ENCODE results near the gene HLA-DQB1.
"Not testable (repeated sequence)": the region's sequence is repeated elsewhere in the genome, so short reads cannot be mapped to it uniquely, and the experiment has no call there.

The HLA-DQB1 gene

GRCh38 chr6:32685603-32686002 is 19.1 kb upstream of the HLA-DQB1 start:
- H3K36me3 ChIP-seq, result no peaks in the 10 kb centered on the region
- H4K20me1 ChIP-seq, result no peaks in the 10 kb centered on the region
- H3K4me1 ChIP-seq, result peaks cover 19% of the 10 kb centered on the region
- H3K27ac ChIP-seq, result no peak overlapping the region; the same call in 1 of the 2 replicates
- no peak overlapping the region for H3K4me3 ChIP-seq
- H3K27me3 ChIP-seq, result no peaks in the 10 kb centered on the region
- H3K9me3 ChIP-seq, result no peaks in the 10 kb centered on the region
- no peak overlapping the region for H3K4me2 ChIP-seq
- H3K9ac ChIP-seq, result no peak overlapping the region
- TF ChIP-seq Cebpa-rat (IDR thresholded peaks at IDR 0.05), result no peak

GRCh38 chr6:32684246-32684645 is 17.8 kb upstream of the HLA-DQB1 start:
- peaks cover 19% of the 10 kb centered on the region for H3K4me1 ChIP-seq
- H3K27me3 ChIP-seq, result no peaks in the 10 kb centered on the region
- H3K9ac ChIP-seq, result no peak overlapping the region
- no peak overlapping the region for H3K27ac ChIP-seq
- no peaks in the 10 kb centered on the region for H3K36me3 ChIP-seq
- H4K20me1 ChIP-seq, result no peaks in the 10 kb centered on the region
- H3K9me3 ChIP-seq, result no peaks in the 10 kb centered on the region
- no peak overlapping the region for H3K4me3 ChIP-seq
- H3K4me2 ChIP-seq, result no peak overlapping the region
- no peak for TF ChIP-seq Cebpa-rat (IDR thresholded peaks at IDR 0.05)

- Histone ChIP-seq H3K4me3 (no peak overlapping the region), H3K27ac (no peak overlapping the region), H3K4me2 (no peak overlapping the region)
These were observed 13.6 kb upstream of the HLA-DQB1 start for GRCh38 chr6:32680055-32680454.

GRCh38 chr6:32679492-32679891 is 13.0 kb upstream of the HLA-DQB1 start:
- Histone ChIP-seq H3K9ac (no peak overlapping the region), H3K27ac (no peak overlapping the region), H3K27me3 (no peaks in the 10 kb centered on the region)

More at GRCh38 chr6:32680055-32680454, 13.6 kb upstream of the HLA-DQB1 start:
- peaks cover 1% of the 10 kb centered on the region for H3K4me1 ChIP-seq
- H3K9me3 ChIP-seq, result no peaks in the 10 kb centered on the region
- TF ChIP-seq Cebpa-rat (IDR thresholded peaks at IDR 0.05), result no peak
- H3K9ac ChIP-seq, result no peak overlapping the region
- H4K20me1 ChIP-seq, result no peaks in the 10 kb centered on the region
- no peaks in the 10 kb centered on the region for H3K27me3 ChIP-seq
- no peaks in the 10 kb centered on the region for H3K36me3 ChIP-seq

GRCh38 chr6:32674123-32674522 is 7.7 kb upstream of the HLA-DQB1 start:
- H3K9ac ChIP-seq, H3K9me3 ChIP-seq, H3K4me1 ChIP-seq, H3K4me2 ChIP-seq, H3K27ac ChIP-seq, H3K36me3 ChIP-seq, H3K27me3 ChIP-seq, H4K20me1 ChIP-seq, H3K4me3 ChIP-seq: not testable (repeated sequence)

More at GRCh38 chr6:32679492-32679891, 13.0 kb upstream of the HLA-DQB1 start:
- no peaks in the 10 kb centered on the region for H3K9me3 ChIP-seq
- H3K4me1 ChIP-seq, result no peaks in the 10 kb centered on the region
- TF ChIP-seq Cebpa-rat (IDR thresholded peaks at IDR 0.05), result no peak
- H3K4me2 ChIP-seq, result no peak overlapping the region
- H4K20me1 ChIP-seq, result no peaks in the 10 kb centered on the region
- H3K36me3 ChIP-seq, result no peaks in the 10 kb centered on the region
- no peak overlapping the region for H3K4me3 ChIP-seq

- H3K4me3 ChIP-seq, H3K4me2 ChIP-seq, H4K20me1 ChIP-seq, H3K27me3 ChIP-seq, H3K9ac ChIP-seq, H3K27ac ChIP-seq, H3K9me3 ChIP-seq, H3K36me3 ChIP-seq, H3K4me1 ChIP-seq: not testable (repeated sequence)
These were observed 5.5 kb upstream of the HLA-DQB1 start for GRCh38 chr6:32671908-32672307.

GRCh38 chr6:32669893-32670292 is 3.4 kb upstream of the HLA-DQB1 start:
- TF ChIP-seq Cebpa-rat (IDR thresholded peaks at IDR 0.05), result no peak
- H4K20me1 ChIP-seq, result no peaks in the 10 kb centered on the region
- no peak overlapping the region for H3K9ac ChIP-seq
- peaks cover 2% of the 10 kb centered on the region; the same call in 1 of the 2 replicates for H3K27me3 ChIP-seq
- H3K27ac ChIP-seq, result no peak overlapping the region
- H3K9me3 ChIP-seq, result no peaks in the 10 kb centered on the region
- no peak overlapping the region for H3K4me2 ChIP-seq
- H3K36me3 ChIP-seq, result no peaks in the 10 kb centered on the region
- no peaks in the 10 kb centered on the region for H3K4me1 ChIP-seq
- H3K4me3 ChIP-seq, result no peak overlapping the region

- Histone ChIP-seq H3K9me3 (no peaks in the 10 kb centered on the region), H3K4me3 (no peak overlapping the region), H3K27me3 (peaks cover 4% of the 10 kb centered on the region), H3K27ac (no peak overlapping the region), H3K36me3 (no peaks in the 10 kb centered on the region), H3K9ac (no peak overlapping the region), H4K20me1 (no peaks in the 10 kb centered on the region), H3K4me1 (no peaks in the 10 kb centered on the region), H3K4me2 (no peak overlapping the region)
- no peak for TF ChIP-seq Cebpa-rat (IDR thresholded peaks at IDR 0.05)
These were observed 2.8 kb upstream of the HLA-DQB1 start for GRCh38 chr6:32669240-32669639.

GRCh38 chr6:32668226-32668747 is 1.8 kb upstream of the HLA-DQB1 start:
- H3K4me2 ChIP-seq, result no peak overlapping the region
- peaks cover 4% of the 10 kb centered on the region for H3K27me3 ChIP-seq
- no peak overlapping the region for H3K27ac ChIP-seq
- no peak overlapping the region for H3K9ac ChIP-seq
- no peaks in the 10 kb centered on the region for H3K36me3 ChIP-seq
- H3K9me3 ChIP-seq, result no peaks in the 10 kb centered on the region
- H4K20me1 ChIP-seq, result no peaks in the 10 kb centered on the region
- H3K4me1 ChIP-seq, result no peaks in the 10 kb centered on the region
- H3K4me3 ChIP-seq, result no peak overlapping the region
- no peak for TF ChIP-seq Cebpa-rat (IDR thresholded peaks at IDR 0.05)

GRCh38 chr6:32665661-32666060 is 796 bp downstream of the HLA-DQB1 start:
- Histone ChIP-seq H3K9ac (no peak overlapping the region), H3K27ac (no peak overlapping the region), H3K4me3 (no peak overlapping the region), H3K4me1 (no peaks in the 10 kb centered on the region), H3K4me2 (no peak overlapping the region), H3K27me3 (peaks cover 4% of the 10 kb centered on the region), H4K20me1 (no peaks in the 10 kb centered on the region), H3K9me3 (no peaks in the 10 kb centered on the region), H3K36me3 (no peaks in the 10 kb centered on the region)
- no peak for TF ChIP-seq Cebpa-rat (IDR thresholded peaks at IDR 0.05)

GRCh38 chr6:32664827-32665362 is 1.6 kb downstream of the HLA-DQB1 start:
- no peak overlapping the region for H3K4me3 ChIP-seq
- no peaks in the 10 kb centered on the region for H3K9me3 ChIP-seq

More at GRCh38 chr6:32664827-32665362, 1.6 kb downstream of the HLA-DQB1 start:
- Histone ChIP-seq H4K20me1 (no peaks in the 10 kb centered on the region), H3K36me3 (no peaks in the 10 kb centered on the region), H3K27ac (no peak overlapping the region), H3K27me3 (peaks cover 4% of the 10 kb centered on the region), H3K4me1 (peaks cover 2% of the 10 kb centered on the region; the same call in 1 of the 2 replicates), H3K9ac (no peak overlapping the region), H3K4me2 (no peak overlapping the region)
- TF ChIP-seq Cebpa-rat (IDR thresholded peaks at IDR 0.05), result no peak
